ENCODE measurements around the gene DPM2. TPM values are rescaled to one million over a fixed set of nuclear protein-coding genes. Genes with fewer than 3 reads are reported as not detected.

DPM2 gene
- total RNA-seq, 1 donor from 2014 or later, result 65.1 TPM

- peak; percentile 89 for DNase-seq
- Mint-ChIP-seq H3K4me1 (peaks cover 71% of the 10 kb centered on the region), H3K27ac (peak overlapping the region; percentile 72), H3K27me3 (no peaks in the 10 kb centered on the region), H3K4me3 (peak overlapping the region; percentile 42), H3K9me3 (no peaks in the 10 kb centered on the region), H3K36me3 (ENCODE audit: low read depth) (peaks cover 39% of the 10 kb centered on the region)
- intact Hi-C loops (cut with micrococcal nuclease), result loop anchor here (1.0 to 2.0 kb wide), 4 partner anchors 12 to 76 kb away; no protein-coding TSS in a partner anchor
Measured at GRCh38 chr9:127955294-127956015, 17.8 kb upstream of the DPM2 start.

DNA sequence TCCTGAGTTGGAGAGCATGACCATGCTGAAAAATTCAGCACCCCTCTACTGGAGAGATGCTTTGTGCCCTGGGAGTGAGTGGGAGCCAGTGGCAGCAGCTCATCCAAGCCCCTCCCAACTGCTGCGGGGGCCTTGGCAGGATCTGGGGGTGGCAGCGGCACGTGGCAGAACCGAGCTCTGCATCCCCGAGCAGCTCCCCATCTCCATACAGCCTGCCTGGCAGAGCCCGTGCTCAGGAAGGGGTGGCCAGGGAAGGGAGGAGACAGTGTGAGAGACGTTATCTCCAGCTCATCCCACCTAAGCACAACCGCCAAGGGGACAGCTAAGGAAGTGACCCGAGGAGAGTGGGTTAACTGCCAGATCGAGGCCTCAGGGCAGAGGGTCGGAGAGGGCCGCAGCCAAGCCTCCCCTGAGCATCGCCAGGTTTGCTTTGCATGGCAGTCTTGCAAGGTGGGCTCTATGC lies 17.2 kb upstream of the DPM2 start:
- intact Hi-C loops (cut with micrococcal nuclease), result loop anchor here (1.0 to 2.0 kb wide), 4 partner anchors 12 to 76 kb away; no protein-coding TSS in a partner anchor
- peaks cover 69% of the 10 kb centered on the region for H3K4me1 Mint-ChIP-seq
- no peaks in the 10 kb centered on the region for H3K9me3 Mint-ChIP-seq
- no peak overlapping the region for H3K4me3 Mint-ChIP-seq
- peaks cover 34% of the 10 kb centered on the region for H3K36me3 Mint-ChIP-seq (ENCODE audit: low read depth)
- no peaks in the 10 kb centered on the region for H3K27me3 Mint-ChIP-seq
- peak overlapping the region; percentile 73 for H3K27ac Mint-ChIP-seq
- DNase-seq, result no peak

- H3K36me3 Mint-ChIP-seq (ENCODE audit: low read depth), result peaks cover 25% of the 10 kb centered on the region
- DNase-seq, result no peak
Measured at GRCh38 chr9:127953768-127954505, 16.3 kb upstream of the DPM2 start.

DNA sequence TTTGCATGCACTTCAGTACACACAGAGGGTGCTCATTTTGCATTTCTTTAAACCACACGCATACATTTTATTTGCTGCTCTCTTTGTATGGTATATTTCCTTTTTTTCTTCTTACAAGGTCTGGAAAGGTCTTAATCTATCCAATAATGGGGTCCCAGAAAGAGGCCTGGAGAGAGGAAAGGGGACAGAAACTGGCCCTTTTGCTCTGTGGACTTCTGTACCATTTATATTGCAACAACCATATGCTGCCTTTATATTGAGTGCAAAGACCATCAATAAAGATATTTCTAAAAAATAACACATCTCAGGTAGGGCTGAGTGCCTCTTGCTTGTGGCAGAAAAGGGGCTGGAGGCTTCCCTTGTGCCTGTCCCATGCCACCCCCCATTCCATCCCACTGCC lies 15.5 kb upstream of the DPM2 start:
- H3K27ac Mint-ChIP-seq, result no peak overlapping the region
- H3K9me3 Mint-ChIP-seq, result no peaks in the 10 kb centered on the region
- peaks cover 25% of the 10 kb centered on the region for H3K36me3 Mint-ChIP-seq (ENCODE audit: low read depth)
- DNase-seq, result no peak
- no peaks in the 10 kb centered on the region for H3K27me3 Mint-ChIP-seq
- H3K4me1 Mint-ChIP-seq, result peaks cover 59% of the 10 kb centered on the region
- intact Hi-C loops (cut with micrococcal nuclease), result no loop called here
- no peak overlapping the region for H3K4me3 Mint-ChIP-seq

More at GRCh38 chr9:127953768-127954505, 16.3 kb upstream of the DPM2 start:
- peaks cover 60% of the 10 kb centered on the region for H3K4me1 Mint-ChIP-seq
- H3K4me3 Mint-ChIP-seq, result peak overlapping the region; percentile 1
- H3K9me3 Mint-ChIP-seq, result no peaks in the 10 kb centered on the region
- intact Hi-C loops (cut with micrococcal nuclease), result loop anchor here (2.0 kb wide), 1 partner anchor 17 kb away; no protein-coding TSS in a partner anchor
- peak overlapping the region; percentile 73 for H3K27ac Mint-ChIP-seq
- no peaks in the 10 kb centered on the region for H3K27me3 Mint-ChIP-seq

GRCh38 chr9:127950513-127951289 lies 13.0 kb upstream of the DPM2 start:
- Mint-ChIP-seq H3K9me3 (no peaks in the 10 kb centered on the region), H3K4me1 (peaks cover 44% of the 10 kb centered on the region), H3K36me3 (ENCODE audit: low read depth) (peaks cover 27% of the 10 kb centered on the region), H3K27me3 (no peaks in the 10 kb centered on the region), H3K27ac (peak overlapping the region; percentile 75), H3K4me3 (no peak overlapping the region)
- intact Hi-C loops (cut with micrococcal nuclease), result no loop called here
- DNase-seq, result no peak

- intact Hi-C loops (cut with micrococcal nuclease), result no loop called here
- peak overlapping the region; percentile 75 for H3K27ac Mint-ChIP-seq
- DNase-seq, result no peak
Measured at GRCh38 chr9:127949827-127950512, 12.3 kb upstream of the DPM2 start.

GRCh38 chr9:127947841-127948710 lies 10.4 kb upstream of the DPM2 start:
- H3K4me3 Mint-ChIP-seq, result no peak overlapping the region
- peaks cover 27% of the 10 kb centered on the region for H3K4me1 Mint-ChIP-seq
- intact Hi-C loops (cut with micrococcal nuclease), result no loop called here
- no peak for DNase-seq
- H3K27me3 Mint-ChIP-seq, result no peaks in the 10 kb centered on the region
- H3K36me3 Mint-ChIP-seq (ENCODE audit: low read depth), result peaks cover 38% of the 10 kb centered on the region
- H3K9me3 Mint-ChIP-seq, result no peaks in the 10 kb centered on the region
- peak overlapping the region; percentile 11 for H3K27ac Mint-ChIP-seq

More at GRCh38 chr9:127949827-127950512, 12.3 kb upstream of the DPM2 start:
- Mint-ChIP-seq H3K9me3 (no peaks in the 10 kb centered on the region), H3K4me3 (no peak overlapping the region), H3K36me3 (ENCODE audit: low read depth) (peaks cover 27% of the 10 kb centered on the region), H3K4me1 (peaks cover 36% of the 10 kb centered on the region), H3K27me3 (no peaks in the 10 kb centered on the region)

- intact Hi-C loops (cut with micrococcal nuclease), result no loop called here
- Mint-ChIP-seq H3K36me3 (ENCODE audit: low read depth) (peaks cover 43% of the 10 kb centered on the region), H3K27me3 (no peaks in the 10 kb centered on the region), H3K9me3 (no peaks in the 10 kb centered on the region), H3K4me1 (peaks cover 26% of the 10 kb centered on the region), H3K27ac (no peak overlapping the region), H3K4me3 (no peak overlapping the region)
- DNase-seq, result no peak
Measured at GRCh38 chr9:127946728-127947127, 9.1 kb upstream of the DPM2 start.

GRCh38 chr9:127945942-127946341 lies 8.3 kb upstream of the DPM2 start:
- H3K27me3 Mint-ChIP-seq, result no peaks in the 10 kb centered on the region
- no peak overlapping the region for H3K27ac Mint-ChIP-seq
- H3K9me3 Mint-ChIP-seq, result no peaks in the 10 kb centered on the region
- DNase-seq, result no peak
- peaks cover 22% of the 10 kb centered on the region for H3K4me1 Mint-ChIP-seq
- peaks cover 42% of the 10 kb centered on the region for H3K36me3 Mint-ChIP-seq (ENCODE audit: low read depth)
- intact Hi-C loops (cut with micrococcal nuclease), result no loop called here
- no peak overlapping the region for H3K4me3 Mint-ChIP-seq

GRCh38 chr9:127945338-127945737 lies 7.7 kb upstream of the DPM2 start:
- no peak overlapping the region for H3K27ac Mint-ChIP-seq
- peaks cover 20% of the 10 kb centered on the region for H3K4me1 Mint-ChIP-seq
- no peak overlapping the region for H3K4me3 Mint-ChIP-seq
- H3K27me3 Mint-ChIP-seq, result no peaks in the 10 kb centered on the region
- intact Hi-C loops (cut with micrococcal nuclease), result no loop called here
- H3K36me3 Mint-ChIP-seq (ENCODE audit: low read depth), result peaks cover 45% of the 10 kb centered on the region
- no peaks in the 10 kb centered on the region for H3K9me3 Mint-ChIP-seq
- no peak for DNase-seq

DNA sequence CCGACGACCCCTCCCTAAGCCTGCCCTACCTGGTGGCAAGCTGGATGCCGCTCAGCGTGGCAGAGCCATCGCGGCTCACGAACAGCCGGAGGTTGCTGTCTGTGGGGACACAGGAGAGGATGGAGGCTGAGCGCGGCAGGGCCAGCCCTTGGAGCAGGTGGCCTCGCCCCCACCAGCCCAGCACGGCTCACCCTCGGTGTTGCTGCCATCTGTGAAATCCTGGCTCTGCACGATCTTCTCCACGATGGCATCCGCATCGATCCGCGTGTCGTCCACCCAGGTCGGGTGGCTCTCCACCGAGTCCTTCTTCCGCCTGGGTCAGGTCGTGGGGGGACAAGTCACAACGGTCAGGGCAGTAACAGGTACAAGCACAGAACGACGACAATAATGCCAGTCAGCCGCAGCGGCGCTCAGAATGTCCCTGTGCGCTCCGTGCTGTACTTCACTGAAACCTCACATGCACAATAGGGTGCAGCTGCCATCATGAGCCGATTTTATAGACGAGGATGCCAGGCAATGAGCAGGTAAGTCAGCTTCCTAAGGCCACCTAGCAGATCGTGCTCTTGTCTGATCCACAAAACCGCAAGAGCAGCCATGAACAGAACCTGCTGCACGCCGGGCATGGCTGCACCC lies 7.0 kb upstream of the DPM2 start:
- H3K4me1 Mint-ChIP-seq, result peaks cover 19% of the 10 kb centered on the region
- no peak for DNase-seq
- no peaks in the 10 kb centered on the region for H3K27me3 Mint-ChIP-seq
- H3K4me3 Mint-ChIP-seq, result no peak overlapping the region
- peaks cover 46% of the 10 kb centered on the region for H3K36me3 Mint-ChIP-seq (ENCODE audit: low read depth)
- intact Hi-C loops (cut with micrococcal nuclease), result no loop called here
- H3K9me3 Mint-ChIP-seq, result no peaks in the 10 kb centered on the region
- peak overlapping the region; percentile 6 for H3K27ac Mint-ChIP-seq

DNA sequence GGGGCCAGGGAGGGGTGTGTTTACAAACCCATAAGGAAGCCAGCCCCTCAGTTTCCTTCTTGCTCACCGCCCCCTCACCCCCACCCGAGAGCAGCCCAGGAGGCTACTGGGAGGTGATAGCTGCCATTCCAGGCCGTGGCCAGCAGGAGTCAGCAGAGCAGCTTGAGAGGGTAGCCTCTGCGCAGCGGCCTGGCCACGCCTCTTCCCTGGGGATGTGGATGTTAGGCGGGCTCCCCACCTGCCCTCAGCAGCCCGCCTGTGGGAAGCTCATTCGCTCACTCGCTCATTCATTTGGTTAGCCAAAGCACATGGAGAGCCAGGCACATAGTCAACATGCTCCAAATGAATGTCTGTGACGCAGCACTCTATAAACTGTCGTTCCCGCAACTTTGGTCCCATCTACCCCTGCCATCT lies 6.1 kb upstream of the DPM2 start:
- Mint-ChIP-seq H3K27ac (peak overlapping the region; percentile 80), H3K4me3 (no peak overlapping the region), H3K4me1 (peaks cover 17% of the 10 kb centered on the region), H3K27me3 (no peaks in the 10 kb centered on the region), H3K36me3 (ENCODE audit: low read depth) (peaks cover 45% of the 10 kb centered on the region), H3K9me3 (no peaks in the 10 kb centered on the region)
- intact Hi-C loops (cut with micrococcal nuclease), result loop anchor here (1.0 to 2.0 kb wide), 4 partner anchors 12 to 173 kb away; no protein-coding TSS in a partner anchor
- peak; percentile 93 for DNase-seq
